BLaER1 (cell line): ENCODE results near the gene CAB39.

Source experiments
- H3K27ac ChIP-seq: shearing (Covaris generic); formaldehyde crosslinking; 2 replicates; pipeline ENCODE4 v1.8.1; 2022
- H3K27me3 ChIP-seq: shearing (Covaris generic); formaldehyde crosslinking; 2 replicates; pipeline ENCODE4 v1.8.1; 2022
- H3K36me3 ChIP-seq: shearing (Covaris generic); formaldehyde crosslinking; 2 replicates; pipeline ENCODE4 v1.8.1; 2022
- H3K4me1 ChIP-seq: shearing (Covaris generic); formaldehyde crosslinking; 2 replicates; pipeline ENCODE4 v1.8.1; 2022
- H3K4me2 ChIP-seq: shearing (Covaris generic); formaldehyde crosslinking; 2 replicates; pipeline ENCODE4 v1.8.1; 2022
- H3K4me3 ChIP-seq: shearing (Covaris generic); formaldehyde crosslinking; 2 replicates; pipeline ENCODE4 v1.8.1; 2022
- H3K9ac ChIP-seq: shearing (Covaris generic); formaldehyde crosslinking; 2 replicates; pipeline ENCODE4 v1.8.1; 2022
- H3K9me3 ChIP-seq: shearing (Covaris generic); formaldehyde crosslinking; 2 replicates; pipeline ENCODE4 v1.8.1; 2022
- H4K20me1 ChIP-seq: shearing (Covaris generic); formaldehyde crosslinking; 2 replicates; pipeline ENCODE4 v1.8.1; 2022
- Cebpa-rat ChIP-seq: shearing (Covaris generic); IDR thresholded peaks from 2 replicates; pipeline ENCODE4 v1.8.1; 2022

Gene CAB39

DNA sequence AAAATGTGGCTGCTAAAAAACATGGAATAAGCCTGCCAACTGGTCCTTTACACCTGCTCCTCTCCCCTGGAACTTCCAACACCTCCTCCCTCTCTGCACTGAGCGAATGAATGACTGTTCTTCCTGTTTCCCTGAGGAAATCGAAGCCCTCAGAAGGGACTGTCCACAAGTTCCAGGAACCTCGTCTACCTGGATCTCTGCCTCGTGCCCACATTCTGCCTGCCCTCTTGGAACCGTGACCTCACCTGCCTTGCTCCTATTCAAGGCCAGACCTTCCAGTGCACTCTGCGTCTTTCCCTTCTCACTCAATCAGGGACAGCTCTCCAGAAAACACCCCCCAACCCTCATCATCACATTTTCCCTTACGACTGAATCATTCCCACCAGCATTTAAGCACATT is 4.4 kb upstream of the CAB39 start:
- 0 out of 2 replicates have a peak, but pooled peaks cover 5% of the 10 kb centered on the region for H3K9me3 ChIP-seq
- no peak overlapping the region for H3K4me3 ChIP-seq
- H3K36me3 ChIP-seq, result no peaks in the 10 kb centered on the region
- peaks cover 14% of the 10 kb centered on the region for H3K4me1 ChIP-seq
- TF ChIP-seq Cebpa-rat, result no peak
- H4K20me1 ChIP-seq, result peaks cover 5% of the 10 kb centered on the region
- H3K9ac ChIP-seq, result no peak overlapping the region
- H3K27ac ChIP-seq, result no peak overlapping the region
- H3K27me3 ChIP-seq, result no peaks in the 10 kb centered on the region
- H3K4me2 ChIP-seq, result no peak overlapping the region

- Histone ChIP-seq H3K9me3 (no peaks in the 10 kb centered on the region), H3K27me3 (no peaks in the 10 kb centered on the region), H3K27ac (peak overlapping the region; percentile 96; the same call in 1 of the 2 replicates), H3K4me3 (no peak overlapping the region), H3K9ac (no peak overlapping the region), H3K4me2 (peak overlapping the region; percentile 93), H3K4me1 (peaks cover 36% of the 10 kb centered on the region), H4K20me1 (peaks cover 35% of the 10 kb centered on the region), H3K36me3 (peaks cover 6% of the 10 kb centered on the region; the same call in 1 of the 2 replicates)
- TF ChIP-seq Cebpa-rat, result no peak
Observed at GRCh38 chr2:230711224-230711623, 1.4 kb upstream of the CAB39 start.

DNA sequence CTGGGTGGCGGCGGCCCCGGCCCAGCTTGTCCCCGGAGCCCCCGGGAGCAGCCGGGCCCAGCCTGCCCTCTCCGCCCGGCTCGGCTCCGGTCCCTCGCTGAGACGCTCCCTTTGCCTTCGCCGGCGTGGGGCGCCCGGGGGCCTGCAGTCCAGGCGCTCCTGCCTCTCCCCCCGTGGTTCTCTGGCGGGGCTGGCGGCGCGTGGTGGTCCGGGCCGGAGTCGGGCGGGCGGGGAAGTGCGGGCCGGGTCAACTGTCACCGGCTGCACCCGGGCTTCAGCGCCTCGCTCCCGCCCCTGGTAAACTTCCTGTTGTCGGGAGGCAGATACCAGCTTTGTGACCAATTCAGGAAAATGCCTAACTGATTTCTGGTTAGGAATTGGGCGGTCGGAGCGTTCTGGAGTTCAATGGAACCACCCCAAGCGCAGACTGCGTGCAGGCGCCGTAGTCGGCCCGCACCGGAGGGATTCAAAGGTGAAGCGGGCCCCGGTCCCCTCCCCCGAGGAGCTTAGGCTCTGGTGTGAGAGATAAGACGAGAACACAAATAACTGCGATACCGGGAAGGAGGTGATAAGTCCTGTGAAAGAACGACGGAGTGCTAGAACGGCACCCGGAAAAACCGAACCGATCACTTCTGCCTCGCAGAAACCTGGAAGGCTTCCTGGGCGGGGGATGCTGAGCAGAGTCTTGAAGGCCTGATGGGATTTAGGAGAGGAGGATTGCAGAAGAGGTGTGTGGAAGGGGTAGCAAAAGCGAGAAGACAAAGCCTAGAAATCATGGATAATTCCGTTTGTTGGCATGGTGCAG is 891 bp downstream of the CAB39 start:
- Histone ChIP-seq H3K4me2 (peak overlapping the region; percentile 88), H3K9me3 (no peaks in the 10 kb centered on the region), H3K4me3 (peak overlapping the region; percentile 99), H3K36me3 (peaks cover 6% of the 10 kb centered on the region; the same call in 1 of the 2 replicates), H3K27me3 (no peaks in the 10 kb centered on the region), H3K9ac (peak overlapping the region; percentile 99), H3K4me1 (peaks cover 59% of the 10 kb centered on the region), H3K27ac (peak overlapping the region; percentile 96), H4K20me1 (peaks cover 58% of the 10 kb centered on the region)
- TF ChIP-seq Cebpa-rat, result no peak

DNA sequence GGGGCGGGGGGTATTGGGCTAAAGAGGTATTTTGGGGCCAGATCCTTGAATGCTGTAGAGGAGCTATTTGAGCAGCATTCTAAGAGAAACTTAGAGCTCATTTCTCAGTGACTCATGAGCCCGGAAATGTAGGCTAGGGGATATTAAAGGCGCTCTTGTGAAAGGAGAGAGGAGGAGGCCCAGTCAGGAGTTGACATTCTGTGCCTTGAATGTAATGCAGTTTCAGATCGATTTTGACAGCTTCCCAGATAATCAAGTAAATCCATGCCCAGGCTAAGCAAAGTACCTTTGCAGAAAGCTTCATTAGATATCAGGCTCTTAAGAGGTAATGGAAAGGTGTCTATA is 1.5 kb downstream of the CAB39 start:
- H3K4me3 ChIP-seq, result peak overlapping the region; percentile 99
- peak overlapping the region; percentile 99 for H3K9ac ChIP-seq
- peaks cover 6% of the 10 kb centered on the region; the same call in 1 of the 2 replicates for H3K36me3 ChIP-seq
- peak overlapping the region; percentile 96 for H3K27ac ChIP-seq
- no peak for TF ChIP-seq Cebpa-rat
- peak overlapping the region; percentile 88 for H3K4me2 ChIP-seq
- H4K20me1 ChIP-seq, result peaks cover 64% of the 10 kb centered on the region
- no peaks in the 10 kb centered on the region for H3K9me3 ChIP-seq
- no peaks in the 10 kb centered on the region for H3K27me3 ChIP-seq
- peaks cover 65% of the 10 kb centered on the region for H3K4me1 ChIP-seq

DNA sequence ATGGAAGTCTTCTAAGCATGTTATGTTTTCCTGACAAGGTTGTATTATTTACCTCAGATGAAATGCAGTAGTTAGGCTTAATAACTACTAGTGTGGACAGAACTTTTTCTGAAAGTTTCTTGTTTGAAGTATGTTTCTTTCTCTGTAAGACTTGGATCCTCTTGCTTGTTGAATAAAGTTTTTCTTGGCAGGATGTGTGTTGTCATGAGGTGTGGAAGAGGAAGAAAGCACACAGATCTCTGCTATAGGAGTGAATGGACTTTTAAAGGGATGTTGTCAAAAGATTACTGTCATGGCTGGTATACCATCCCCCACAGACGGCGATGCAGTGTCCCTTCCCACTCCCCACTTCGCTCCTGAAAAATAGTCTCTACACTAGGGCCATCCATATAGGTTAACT is 2.6 kb downstream of the CAB39 start:
- H3K36me3 ChIP-seq, result peaks cover 11% of the 10 kb centered on the region
- TF ChIP-seq Cebpa-rat, result no peak
- no peaks in the 10 kb centered on the region for H3K27me3 ChIP-seq
- H4K20me1 ChIP-seq, result peaks cover 75% of the 10 kb centered on the region
- H3K4me2 ChIP-seq, result peak overlapping the region; percentile 88
- H3K4me3 ChIP-seq, result no peak overlapping the region
- H3K27ac ChIP-seq, result no peak overlapping the region; the same call in 1 of the 2 replicates
- no peak overlapping the region; the same call in 1 of the 2 replicates for H3K9ac ChIP-seq
- H3K9me3 ChIP-seq, result no peaks in the 10 kb centered on the region
- peaks cover 72% of the 10 kb centered on the region for H3K4me1 ChIP-seq

- peaks cover 80% of the 10 kb centered on the region for H3K4me1 ChIP-seq
- peak overlapping the region; percentile 88 for H3K4me2 ChIP-seq
Observed at GRCh38 chr2:230716588-230716987, 3.9 kb downstream of the CAB39 start.

GRCh38 chr2:230717600-230717999 is 5.0 kb downstream of the CAB39 start:
- Histone ChIP-seq H3K36me3 (peaks cover 21% of the 10 kb centered on the region), H3K9ac (peak overlapping the region; percentile 38; the same call in 1 of the 2 replicates), H3K27ac (peak overlapping the region; percentile 61), H4K20me1 (peaks cover 99% of the 10 kb centered on the region), H3K4me3 (0 out of 2 replicates have a peak overlapping the region, but pooled peaks have one; percentile 2), H3K27me3 (no peaks in the 10 kb centered on the region), H3K4me2 (peak overlapping the region; percentile 88), H3K4me1 (peaks cover 83% of the 10 kb centered on the region), H3K9me3 (no peaks in the 10 kb centered on the region)
- TF ChIP-seq Cebpa-rat, result peak; percentile 77

More at GRCh38 chr2:230716588-230716987, 3.9 kb downstream of the CAB39 start:
- 0 out of 2 replicates have a peak overlapping the region, but pooled peaks have one; percentile 61 for H3K27ac ChIP-seq
- H3K9me3 ChIP-seq, result no peaks in the 10 kb centered on the region
- no peak for TF ChIP-seq Cebpa-rat
- H3K27me3 ChIP-seq, result no peaks in the 10 kb centered on the region
- H3K4me3 ChIP-seq, result no peak overlapping the region
- H3K9ac ChIP-seq, result 0 out of 2 replicates have a peak overlapping the region, but pooled peaks have one; percentile 26
- peaks cover 89% of the 10 kb centered on the region for H4K20me1 ChIP-seq
- peaks cover 21% of the 10 kb centered on the region for H3K36me3 ChIP-seq

DNA sequence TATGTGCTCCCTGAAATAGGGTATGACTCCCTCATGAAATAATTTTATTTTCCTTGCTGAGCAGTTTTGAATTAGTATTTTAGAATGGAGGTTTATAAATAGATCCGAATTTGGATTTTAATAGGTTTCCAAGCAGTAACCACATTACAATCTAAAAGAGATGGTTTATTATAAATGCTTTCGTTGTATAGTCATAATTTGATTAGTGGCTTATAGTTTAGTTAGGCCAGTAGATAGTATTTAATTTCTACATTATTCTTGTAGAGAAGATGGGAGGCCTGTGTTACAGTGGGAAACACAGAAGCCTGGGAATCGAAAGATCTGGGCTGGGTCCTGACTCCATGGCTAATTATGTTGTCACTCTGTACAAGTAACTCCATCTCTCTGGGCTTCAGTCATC is 6.7 kb downstream of the CAB39 start:
- H3K27ac ChIP-seq, result no peak overlapping the region
- peaks cover 100% of the 10 kb centered on the region for H4K20me1 ChIP-seq

GRCh38 chr2:230721712-230722111 is 9.1 kb downstream of the CAB39 start:
- TF ChIP-seq Cebpa-rat, result no peak
- 0 out of 2 replicates have a peak overlapping the region, but pooled peaks have one; percentile 36 for H3K9ac ChIP-seq
- H3K27me3 ChIP-seq, result no peaks in the 10 kb centered on the region
- H3K9me3 ChIP-seq, result no peaks in the 10 kb centered on the region
- H3K4me2 ChIP-seq, result peak overlapping the region; percentile 44
- H4K20me1 ChIP-seq, result peaks cover 98% of the 10 kb centered on the region
- peaks cover 44% of the 10 kb centered on the region for H3K36me3 ChIP-seq
- no peak overlapping the region for H3K4me3 ChIP-seq
- H3K27ac ChIP-seq, result no peak overlapping the region
- H3K4me1 ChIP-seq, result peaks cover 66% of the 10 kb centered on the region

More for the DNA sequence above, 6.7 kb downstream of the CAB39 start:
- Histone ChIP-seq H3K36me3 (peaks cover 34% of the 10 kb centered on the region), H3K9ac (no peak overlapping the region), H3K4me3 (no peak overlapping the region), H3K4me1 (peaks cover 90% of the 10 kb centered on the region), H3K9me3 (no peaks in the 10 kb centered on the region), H3K27me3 (no peaks in the 10 kb centered on the region), H3K4me2 (no peak overlapping the region)
- no peak for TF ChIP-seq Cebpa-rat
